Bone marrow (tissue), 2 donors: ENCODE results near the gene HK1.
A peak's percentile ranks its signal among the peaks of the same experiment; 100 is the strongest.

Source experiments
- DNase-seq, 2 donors: peaks; one replicate each; lab custom pipeline; 2025; lab: John Stamatoyannopoulos, UW

Gene HK1

GRCh38 chr10:69405221-69405620, 126.9 kb downstream of the HK1 start:
- no peak for DNase-seq

- no peak for DNase-seq
Observed at GRCh38 chr10:69406302-69406811, 128.1 kb downstream of the HK1 start.

GRCh38 chr10:69406816-69407580, 128.7 kb downstream of the HK1 start:
- no peak for DNase-seq

GRCh38 chr10:69407621-69408301, 129.5 kb downstream of the HK1 start:
- DNase-seq, result peak in 1 of 2 donors; percentile 3

- peak; percentile 69 to 83 for DNase-seq
Observed at GRCh38 chr10:69408318-69409175, 130.3 kb downstream of the HK1 start.

GRCh38 chr10:69409176-69409495, 130.8 kb downstream of the HK1 start:
- no peak for DNase-seq

GRCh38 chr10:69409968-69410367, 131.7 kb downstream of the HK1 start:
- DNase-seq, result peak in 1 of 2 donors; percentile 42

GRCh38 chr10:69410487-69410886, 132.2 kb downstream of the HK1 start:
- DNase-seq, result no peak

GRCh38 chr10:69411476-69411875, 133.2 kb downstream of the HK1 start:
- no peak for DNase-seq

GRCh38 chr10:69412232-69412790, 134.0 kb downstream of the HK1 start:
- DNase-seq, result no peak

GRCh38 chr10:69413221-69413865, 135.0 kb downstream of the HK1 start:
- DNase-seq, result peak in 1 of 2 donors; percentile 28

GRCh38 chr10:69414036-69415018, 136.0 kb downstream of the HK1 start:
- no peak for DNase-seq

- DNase-seq, result no peak
Observed at GRCh38 chr10:69415049-69415448, 136.8 kb downstream of the HK1 start.

- no peak for DNase-seq
Observed at GRCh38 chr10:69415951-69416350, 137.7 kb downstream of the HK1 start.

GRCh38 chr10:69416695-69417094, 138.4 kb downstream of the HK1 start, which contains the start of gene TACR2:
Gene TACR2, minus strand, starts transcription at chr10:69416918. Its CDS starts 595 bp downstream, at chr10:69416323.
- no peak for DNase-seq

- DNase-seq, result no peak
Observed at GRCh38 chr10:69417542-69417941, 139.2 kb downstream of the HK1 start.

GRCh38 chr10:69418052-69418752, 139.9 kb downstream of the HK1 start:
- no peak for DNase-seq

GRCh38 chr10:69419096-69419743, 140.9 kb downstream of the HK1 start:
- DNase-seq, result no peak

- no peak for DNase-seq
Observed at GRCh38 chr10:69419744-69420126, 141.4 kb downstream of the HK1 start.
